Suppressor macrophage treated with lipopolysaccharide for 4 hours (primary cell): ENCODE results near the gene ZMYM4.
"Not testable (repeated sequence)": the region's sequence is repeated elsewhere in the genome, so short reads cannot be mapped to it uniquely, and the experiment has no call there.

ENCODE experiments used
- DNase-seq: peaks from one replicate; pipeline ENCODE4 v3.0.0-alpha.2; 2020

ZMYM4 gene

DNA sequence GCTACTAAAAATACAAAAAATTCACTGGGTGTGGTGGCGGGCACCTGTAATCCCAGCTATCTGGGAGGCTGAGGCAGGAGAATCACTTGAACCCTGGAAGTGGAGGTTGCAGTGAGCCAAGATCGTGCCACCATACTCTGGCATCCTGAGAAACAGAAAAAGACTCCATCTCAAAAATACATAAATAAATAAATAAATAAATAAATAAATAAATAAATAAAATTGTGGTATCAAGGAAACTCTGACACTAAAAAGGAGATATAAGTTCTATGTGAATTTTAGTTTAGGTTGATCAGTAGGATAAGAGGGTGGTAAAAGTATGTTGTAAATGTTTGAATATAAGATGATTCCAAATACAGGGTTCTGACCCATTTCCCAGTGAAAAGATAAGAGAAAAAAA, 63.1 kb downstream of the ZMYM4 start:
- DNase-seq: not testable (repeated sequence)

GRCh38 chr1:35334485-35334884, 66.0 kb downstream of the ZMYM4 start:
- no peak for DNase-seq

- DNase-seq: no peak
Measured at GRCh38 chr1:35340519-35340918, 72.0 kb downstream of the ZMYM4 start.

DNA sequence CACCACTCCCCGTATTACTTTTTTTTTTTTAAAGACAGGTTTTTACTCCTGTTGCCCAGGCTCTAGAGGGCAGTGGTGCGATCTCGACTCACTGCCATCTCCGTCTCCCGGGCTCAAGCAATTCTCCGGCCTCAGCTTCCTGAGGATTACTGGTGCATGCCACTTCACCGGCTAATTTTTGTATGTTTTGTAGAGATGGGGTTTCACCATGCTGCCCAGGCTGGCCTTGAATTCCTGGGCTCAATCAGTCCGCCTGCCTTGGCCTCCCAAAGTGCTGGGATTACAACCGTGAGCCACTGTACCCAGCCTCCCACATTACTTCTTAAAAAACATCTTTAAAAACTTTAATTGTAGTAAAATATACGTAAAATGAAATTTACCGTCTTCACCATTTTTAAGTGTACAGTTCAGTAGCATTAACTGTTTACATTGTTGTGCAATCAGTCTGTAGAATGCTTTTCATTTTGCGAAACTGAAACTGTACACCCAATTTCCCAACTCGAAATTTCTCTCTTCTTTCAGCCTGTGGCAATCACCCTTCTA, 77.0 kb downstream of the ZMYM4 start:
- peak; percentile 88 for DNase-seq

DNA sequence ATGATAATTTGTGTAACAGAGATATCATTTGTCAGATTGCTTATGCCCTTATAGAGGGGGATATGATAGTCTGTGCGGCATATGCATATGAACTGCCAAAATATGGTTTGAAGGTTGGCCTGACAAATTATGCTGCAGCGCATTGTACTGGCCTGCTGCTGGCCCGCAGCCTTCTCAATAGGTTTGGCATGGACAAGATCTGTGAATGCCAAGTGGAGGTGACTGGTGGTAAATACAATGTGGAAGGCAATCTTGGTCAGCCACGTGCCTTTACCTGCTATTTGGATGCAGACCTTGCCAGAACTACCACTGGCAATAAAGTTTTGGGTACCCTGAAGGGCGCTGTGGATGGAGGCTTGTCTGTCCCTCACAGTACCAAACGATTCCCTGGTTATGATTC, 82.4 kb downstream of the ZMYM4 start:
- no peak for DNase-seq

DNA sequence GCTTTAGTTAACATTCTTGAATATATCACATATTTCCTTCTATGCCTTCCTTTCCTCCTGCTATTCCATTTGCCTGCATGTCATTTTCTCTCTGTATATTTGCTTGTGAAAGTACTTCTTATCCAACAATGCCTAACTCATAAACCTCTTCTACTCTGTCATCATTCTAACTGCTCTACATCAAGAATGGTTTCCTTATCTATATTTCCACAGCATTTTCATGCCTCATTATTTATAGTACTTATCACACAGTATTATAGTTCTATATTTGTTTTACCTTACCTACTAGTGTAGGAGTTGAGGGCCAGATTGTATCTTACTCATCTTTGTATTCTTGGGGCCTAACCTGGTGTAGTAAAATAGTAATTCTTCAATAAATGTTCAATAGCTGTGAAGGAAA, 91.5 kb downstream of the ZMYM4 start:
- DNase-seq: no peak

- no peak for DNase-seq
Measured at GRCh38 chr1:35361638-35362037, 93.1 kb downstream of the ZMYM4 start.

- peak; percentile 87 for DNase-seq
Measured at GRCh38 chr1:35364741-35365140, 96.2 kb downstream of the ZMYM4 start.

DNA sequence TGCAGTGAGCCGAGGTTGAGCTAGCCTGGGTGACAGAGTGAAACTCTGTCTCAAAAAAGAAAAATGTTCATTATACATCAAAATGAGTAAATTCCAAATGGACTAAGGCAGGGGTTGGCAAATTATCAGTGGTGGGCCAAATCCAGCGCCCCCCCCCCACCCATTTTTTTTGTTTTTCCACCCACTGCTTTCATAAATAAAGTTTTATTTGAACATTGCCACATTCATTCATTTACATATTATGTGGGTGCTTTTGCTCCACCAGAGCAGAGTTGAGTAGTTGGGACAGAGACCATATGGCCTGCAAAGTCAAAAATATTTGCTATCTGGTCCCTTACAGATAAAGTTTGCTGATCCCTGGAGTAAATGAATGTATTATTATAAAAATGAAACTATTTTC, 99.4 kb downstream of the ZMYM4 start:
- DNase-seq: no peak

- peak; percentile 32 for DNase-seq
Measured at GRCh38 chr1:35369922-35370671, 101.6 kb downstream of the ZMYM4 start.

GRCh38 chr1:35371506-35371905, 103.0 kb downstream of the ZMYM4 start:
- peak; percentile 28 for DNase-seq

- peak; percentile 74 for DNase-seq
Measured at GRCh38 chr1:35377555-35377954, 109.0 kb downstream of the ZMYM4 start.

DNA sequence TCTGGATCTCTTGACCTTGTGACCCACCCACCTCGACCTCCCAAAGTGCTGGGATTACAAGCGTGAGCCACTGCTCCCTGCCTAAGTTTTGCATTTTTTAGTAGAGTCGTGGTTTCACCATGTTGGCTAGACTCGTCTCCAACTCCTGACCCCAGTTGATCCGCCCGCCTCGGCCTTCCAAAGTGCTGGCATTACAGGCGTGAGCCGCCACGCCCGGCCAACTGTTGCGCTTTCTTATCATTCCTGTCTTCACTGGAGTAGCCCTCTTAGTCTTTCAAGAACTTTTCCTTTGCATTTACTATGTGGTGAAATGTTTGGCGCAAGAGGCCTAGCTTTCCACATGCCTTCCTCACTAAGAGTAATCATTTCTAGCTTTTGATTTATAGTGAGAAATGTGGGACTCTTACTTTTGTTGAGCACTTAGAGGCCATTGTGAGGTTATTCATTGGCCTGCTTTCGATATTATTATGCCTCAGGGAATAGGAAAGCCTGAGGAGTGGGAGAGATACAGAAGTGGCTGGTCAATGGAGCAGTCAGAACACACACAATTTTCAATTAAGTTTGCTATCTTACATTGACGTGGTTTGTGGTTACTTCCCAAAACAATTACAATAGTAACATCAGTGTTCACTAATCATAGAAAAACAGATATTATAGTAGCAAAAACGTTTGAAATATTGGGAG, 111.0 kb downstream of the ZMYM4 start:
- no peak for DNase-seq

DNA sequence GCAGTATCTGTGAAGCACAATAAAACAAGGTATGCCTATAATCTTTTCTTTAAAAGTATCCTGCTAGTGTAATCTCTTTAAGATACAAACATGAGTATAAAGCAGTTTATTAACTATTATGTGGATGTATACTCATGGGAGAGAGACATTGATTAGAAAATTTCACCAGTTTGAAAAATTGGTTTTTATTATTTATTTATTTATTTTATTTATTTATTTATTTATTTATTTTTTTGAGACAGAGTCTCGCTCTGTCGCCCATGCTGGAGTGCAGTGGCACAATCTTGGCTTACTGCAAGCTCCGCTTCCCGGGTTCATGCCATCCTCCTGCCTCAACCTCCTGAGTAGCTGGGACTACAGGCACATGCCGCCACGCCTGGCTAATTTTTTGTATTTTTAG, 111.6 kb downstream of the ZMYM4 start:
- DNase-seq: not testable (repeated sequence)

GRCh38 chr1:35382107-35382506, 113.6 kb downstream of the ZMYM4 start:
- no peak for DNase-seq

DNA sequence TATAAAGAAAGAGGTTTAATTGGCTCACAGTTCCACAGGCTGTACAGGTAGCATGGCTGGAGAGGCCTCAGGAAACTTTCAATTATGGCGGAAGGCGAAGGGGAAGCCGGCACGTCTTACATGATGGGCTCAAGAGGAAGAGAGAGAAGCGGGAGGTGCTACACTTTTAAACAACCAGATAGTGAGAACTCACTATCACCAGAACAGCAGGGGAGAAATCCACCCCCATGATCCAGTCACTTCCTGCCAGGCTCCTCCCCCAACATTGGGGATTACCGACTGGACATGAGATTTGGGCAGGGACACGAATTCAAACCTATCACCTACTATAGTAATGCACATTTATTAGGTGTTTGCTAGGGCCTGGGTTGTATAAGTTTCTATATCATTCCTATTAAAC, 117.8 kb downstream of the ZMYM4 start:
- no peak for DNase-seq

DNA sequence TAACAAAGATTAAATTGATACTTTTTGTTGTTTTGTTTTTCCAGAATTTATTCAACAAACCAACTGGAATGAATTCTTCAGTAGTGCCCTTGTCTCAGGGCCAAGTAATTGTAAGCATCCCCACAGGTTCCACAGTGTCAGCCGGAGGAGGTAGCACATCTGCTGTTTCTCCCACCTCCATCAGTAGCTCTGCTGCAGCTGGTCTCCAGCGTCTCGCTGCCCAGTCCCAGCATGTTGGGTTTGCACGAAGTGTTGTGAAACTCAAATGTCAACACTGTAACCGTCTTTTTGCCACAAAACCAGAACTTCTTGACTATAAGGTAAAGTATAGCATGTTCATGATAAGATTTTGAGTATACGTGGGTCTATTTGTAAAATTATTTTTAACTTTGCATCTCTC, 118.5 kb downstream of the ZMYM4 start:
- DNase-seq: no peak

GRCh38 chr1:35390600-35391494, 122.3 kb downstream of the ZMYM4 start:
- no peak for DNase-seq

DNA sequence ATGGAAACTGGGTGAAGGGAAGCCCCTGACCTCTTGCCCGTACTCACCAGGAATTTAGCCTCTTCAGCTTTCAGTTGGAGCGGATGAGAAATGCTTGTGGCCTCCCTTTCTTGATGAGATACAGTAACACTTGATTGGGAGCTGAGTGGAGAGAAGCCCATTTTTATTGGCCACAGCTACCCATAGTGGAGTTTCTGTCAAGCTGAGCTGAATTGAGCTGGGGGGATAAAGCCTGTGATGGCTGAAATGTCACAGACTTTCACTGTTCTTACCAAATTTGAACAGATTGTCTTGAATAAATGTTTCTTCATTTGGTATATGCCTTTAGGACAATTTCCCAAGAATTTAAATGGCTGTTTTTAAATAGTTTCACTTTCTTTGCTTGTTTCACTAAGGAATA, 125.9 kb downstream of the ZMYM4 start:
- DNase-seq: no peak

DNA sequence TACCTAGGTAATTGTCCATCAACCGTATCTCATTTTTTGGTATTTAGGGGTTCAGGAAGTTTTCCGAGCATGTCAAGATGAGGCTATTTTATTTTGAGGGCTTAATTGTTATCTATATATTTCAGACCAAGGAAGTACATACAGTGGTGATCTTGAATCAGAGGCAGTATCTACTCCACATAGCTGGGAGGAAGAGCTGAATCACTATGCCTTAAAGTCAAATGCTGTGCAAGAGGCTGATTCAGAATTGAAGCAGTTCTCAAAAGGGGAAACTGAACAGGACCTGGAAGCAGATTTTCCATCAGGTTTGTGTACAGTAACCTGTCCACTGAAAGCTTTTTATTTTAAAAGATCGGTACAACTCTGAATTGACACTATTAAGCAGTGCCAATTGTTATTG, 130.2 kb downstream of the ZMYM4 start:
- DNase-seq: peak; percentile 8

- DNase-seq: no peak
Measured at GRCh38 chr1:35401049-35401448, 132.5 kb downstream of the ZMYM4 start.

DNA sequence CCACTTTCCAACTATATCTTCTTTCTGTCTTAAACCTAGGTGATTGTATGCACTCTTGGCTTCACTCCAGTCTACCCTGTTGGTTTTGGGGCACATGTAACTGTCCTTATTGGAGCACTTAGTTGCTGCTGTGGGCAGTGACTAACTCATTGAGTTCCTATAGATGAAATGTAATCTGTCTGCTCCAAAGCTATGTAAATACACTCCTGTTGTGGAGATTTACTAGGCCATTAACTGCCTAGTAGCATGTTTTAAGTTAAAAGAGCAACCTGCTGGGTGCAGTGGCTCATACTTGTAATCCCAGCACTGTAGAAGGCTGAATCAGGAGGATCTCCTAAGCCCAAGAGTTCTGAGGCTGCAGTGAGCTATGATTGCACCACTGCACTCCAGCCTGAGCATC, 137.6 kb downstream of the ZMYM4 start:
- no peak for DNase-seq

DNA sequence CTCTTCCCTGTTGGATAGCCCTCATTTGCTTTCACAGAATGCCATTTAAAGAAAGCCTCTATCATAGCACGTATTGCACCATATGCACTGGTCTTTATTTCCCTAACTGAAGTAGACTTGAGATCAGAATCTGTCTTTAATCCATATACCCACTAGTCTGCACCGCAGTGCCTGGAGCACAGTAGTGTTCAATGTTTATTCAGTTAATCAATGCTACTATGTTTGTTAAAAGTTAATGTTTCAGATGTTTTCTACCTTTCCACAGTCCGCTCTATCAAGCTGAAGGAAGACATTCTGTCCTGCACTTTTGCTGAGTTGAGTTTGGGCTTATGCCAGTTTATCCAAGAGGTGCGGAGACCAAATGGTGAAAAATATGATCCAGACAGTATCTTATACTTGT, 139.2 kb downstream of the ZMYM4 start:
- DNase-seq: no peak
